Measurements from ENCODE around the gene PARD3B. TPM values are rescaled to one million over a fixed set of nuclear protein-coding genes. Genes with fewer than 3 reads are reported as not detected.

Gene PARD3B
- total RNA-seq, 2 donors from 2014 or later, result 0.52 TPM; not detected in 1

GRCh38 chr2:204923957-204924356 lies 378.7 kb downstream of the PARD3B start:
- DNase-seq (ENCODE audit: low spot score), result no peak
- Mint-ChIP-seq H3K9me3 (no peaks in the 10 kb centered on the region), H3K27ac (no peak overlapping the region), H3K36me3 (no peaks in the 10 kb centered on the region), H3K27me3 (no peaks in the 10 kb centered on the region), H3K4me3 (no peak overlapping the region), H3K4me1 (ENCODE audit: low read depth in 2 of 2) (no peaks in the 10 kb centered on the region)
- no peak for ATAC-seq

DNA sequence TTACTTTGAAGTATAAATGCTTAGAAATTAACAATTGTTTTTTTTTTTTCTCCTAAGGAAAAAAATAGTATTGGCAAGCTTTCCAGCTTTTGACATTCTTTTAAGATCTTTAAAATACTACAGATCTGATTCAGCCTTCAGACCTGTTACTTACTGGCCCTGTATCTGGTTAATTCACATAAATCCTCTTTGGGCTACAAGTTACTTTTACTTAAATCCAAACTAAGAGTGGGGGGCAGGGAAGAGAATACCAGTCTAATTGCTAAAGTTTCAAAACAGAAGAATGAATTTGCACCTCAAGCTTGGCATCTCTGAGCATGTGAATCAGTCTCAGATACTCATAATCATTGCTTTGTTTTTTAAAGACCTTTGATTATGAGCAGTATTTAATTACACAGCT lies 386.3 kb downstream of the PARD3B start:
- H3K9me3 Mint-ChIP-seq, result no peaks in the 10 kb centered on the region
- no peak overlapping the region for H3K4me3 Mint-ChIP-seq
- no peak overlapping the region for H3K27ac Mint-ChIP-seq
- H3K36me3 Mint-ChIP-seq, result no peaks in the 10 kb centered on the region
- ATAC-seq, result no peak
- H3K27me3 Mint-ChIP-seq, result no peaks in the 10 kb centered on the region
- no peaks in the 10 kb centered on the region for H3K4me1 Mint-ChIP-seq (ENCODE audit: low read depth in 2 of 2)
- DNase-seq (ENCODE audit: low spot score), result no peak

- no peaks in the 10 kb centered on the region for H3K36me3 Mint-ChIP-seq
- no peaks in the 10 kb centered on the region for H3K9me3 Mint-ChIP-seq
- no peak for ATAC-seq
- H3K27ac Mint-ChIP-seq, result no peak overlapping the region
- H3K4me1 Mint-ChIP-seq (ENCODE audit: low read depth in 2 of 2), result no peaks in the 10 kb centered on the region
- H3K4me3 Mint-ChIP-seq, result no peak overlapping the region
- H3K27me3 Mint-ChIP-seq, result peaks cover 0 to 8% of the 10 kb centered on the region in 2 donors
- DNase-seq (ENCODE audit: low spot score), result no peak
Observed at GRCh38 chr2:204933735-204934374, 388.6 kb downstream of the PARD3B start.

DNA sequence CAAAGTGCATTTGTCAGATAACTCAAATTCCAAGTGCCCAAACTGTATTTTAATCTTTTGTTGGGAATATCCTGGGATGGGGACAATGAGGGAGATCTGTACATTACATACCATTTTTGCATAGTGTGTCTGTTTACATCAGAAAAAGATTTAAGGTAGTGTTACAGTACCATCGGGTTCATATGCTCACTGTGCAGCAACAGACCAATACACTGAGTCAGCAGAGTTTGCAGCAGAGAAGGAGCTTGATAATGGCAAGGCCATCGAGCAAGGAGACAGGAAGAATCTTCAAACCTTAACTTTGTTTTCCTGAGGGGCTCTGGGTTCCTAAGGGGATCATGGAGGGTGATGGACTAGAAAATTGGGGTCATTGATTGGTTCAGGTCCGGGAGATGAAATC lies 399.7 kb downstream of the PARD3B start:
- peaks cover 13% of the 10 kb centered on the region for H3K9me3 Mint-ChIP-seq
- DNase-seq (ENCODE audit: low spot score) (no peak), ATAC-seq (no peak)
- no peak overlapping the region for H3K27ac Mint-ChIP-seq
- no peak overlapping the region for H3K4me3 Mint-ChIP-seq
- H3K36me3 Mint-ChIP-seq, result peaks cover 19% of the 10 kb centered on the region
- peaks cover 0 to 6% of the 10 kb centered on the region in 2 donors for H3K4me1 Mint-ChIP-seq (ENCODE audit: low read depth in 2 of 2)
- peaks cover 0 to 3% of the 10 kb centered on the region in 2 donors for H3K27me3 Mint-ChIP-seq

GRCh38 chr2:204945376-204945775 lies 400.1 kb downstream of the PARD3B start:
- Mint-ChIP-seq H3K27ac (no peak overlapping the region), H3K36me3 (peaks cover 19% of the 10 kb centered on the region), H3K27me3 (peaks cover 0 to 3% of the 10 kb centered on the region in 2 donors), H3K4me1 (ENCODE audit: low read depth in 2 of 2) (peaks cover 0 to 6% of the 10 kb centered on the region in 2 donors), H3K9me3 (peaks cover 13% of the 10 kb centered on the region), H3K4me3 (no peak overlapping the region)
- no peak for ATAC-seq
- no peak for DNase-seq (ENCODE audit: low spot score)

DNA sequence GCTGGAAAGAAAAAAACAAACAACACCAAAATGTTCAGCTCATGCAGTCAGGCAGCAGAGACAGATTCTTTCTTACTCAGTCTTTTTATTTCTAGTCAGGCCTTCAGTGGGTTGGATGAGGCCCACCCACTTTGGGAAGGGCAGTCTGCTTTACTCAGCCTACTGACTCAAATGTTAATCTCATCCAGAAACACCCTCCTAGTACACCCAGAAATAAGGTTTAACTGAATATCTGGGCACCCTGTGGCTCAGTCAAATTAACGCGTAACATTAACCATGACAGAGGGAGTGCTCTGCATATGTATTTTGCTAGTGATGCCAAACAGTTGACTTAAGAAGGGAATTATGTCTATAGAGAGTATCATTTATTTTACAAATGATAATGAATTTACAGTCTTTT lies 401.6 kb downstream of the PARD3B start:
- Mint-ChIP-seq H3K27ac (no peak overlapping the region), H3K4me1 (ENCODE audit: low read depth in 2 of 2) (peaks cover 0 to 6% of the 10 kb centered on the region in 2 donors), H3K36me3 (peaks cover 19% of the 10 kb centered on the region)

GRCh38 chr2:204947405-204947804 lies 402.1 kb downstream of the PARD3B start:
- H3K27me3 Mint-ChIP-seq, result peaks cover 0 to 3% of the 10 kb centered on the region in 2 donors
- no peak for DNase-seq (ENCODE audit: low spot score)
- H3K36me3 Mint-ChIP-seq, result peaks cover 19% of the 10 kb centered on the region
- no peak overlapping the region for H3K27ac Mint-ChIP-seq
- H3K4me1 Mint-ChIP-seq (ENCODE audit: low read depth in 2 of 2), result peaks cover 0 to 6% of the 10 kb centered on the region in 2 donors
- no peak overlapping the region for H3K4me3 Mint-ChIP-seq
- ATAC-seq, result no peak
- H3K9me3 Mint-ChIP-seq, result peaks cover 13% of the 10 kb centered on the region

More for the DNA sequence above, 401.6 kb downstream of the PARD3B start:
- Mint-ChIP-seq H3K9me3 (peaks cover 13% of the 10 kb centered on the region), H3K27me3 (peaks cover 0 to 3% of the 10 kb centered on the region in 2 donors), H3K4me3 (no peak overlapping the region)
- ATAC-seq (no peak), DNase-seq (ENCODE audit: low spot score) (no peak)

DNA sequence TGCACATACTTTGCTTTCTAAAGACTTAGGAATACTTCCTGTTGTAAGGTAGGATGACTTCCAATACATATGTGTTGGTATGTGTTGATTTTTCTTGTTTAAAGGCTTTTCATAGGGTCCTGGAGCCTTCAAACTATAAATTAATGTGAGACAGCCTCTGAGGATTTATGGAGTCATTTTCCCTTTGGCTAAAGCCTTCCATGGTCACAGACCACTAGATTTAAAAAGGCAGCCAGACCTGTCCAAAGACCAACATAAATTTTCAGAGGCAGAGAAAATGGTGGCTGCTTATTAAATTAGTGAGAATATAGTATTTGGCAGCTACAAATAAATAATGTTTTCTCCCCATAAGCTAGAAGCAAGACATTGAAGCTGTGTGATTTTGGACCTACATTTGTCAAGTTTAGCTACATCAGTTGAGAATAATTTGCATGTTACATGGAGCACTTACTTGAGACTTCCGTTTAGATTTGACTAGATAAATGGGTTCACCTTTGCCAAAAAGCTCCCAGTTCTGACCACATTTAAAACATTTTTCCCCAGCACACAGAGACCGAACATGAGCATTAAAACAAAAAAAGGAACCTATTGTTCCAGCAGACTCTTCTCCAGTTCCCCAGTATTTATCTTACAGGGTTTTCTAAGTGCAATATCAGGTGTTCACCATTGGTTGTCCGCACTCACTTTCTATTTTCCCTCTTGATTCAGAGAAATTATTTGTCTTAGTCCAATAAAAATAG lies 402.9 kb downstream of the PARD3B start:
- Mint-ChIP-seq H3K36me3 (peaks cover 19% of the 10 kb centered on the region), H3K27ac (no peak overlapping the region), H3K27me3 (peaks cover 0 to 3% of the 10 kb centered on the region in 2 donors), H3K9me3 (peaks cover 13% of the 10 kb centered on the region), H3K4me1 (ENCODE audit: low read depth in 2 of 2) (peaks cover 0 to 6% of the 10 kb centered on the region in 2 donors), H3K4me3 (peak overlapping the region; percentile 32)
- DNase-seq (ENCODE audit: low spot score), result no peak
- no peak for ATAC-seq

DNA sequence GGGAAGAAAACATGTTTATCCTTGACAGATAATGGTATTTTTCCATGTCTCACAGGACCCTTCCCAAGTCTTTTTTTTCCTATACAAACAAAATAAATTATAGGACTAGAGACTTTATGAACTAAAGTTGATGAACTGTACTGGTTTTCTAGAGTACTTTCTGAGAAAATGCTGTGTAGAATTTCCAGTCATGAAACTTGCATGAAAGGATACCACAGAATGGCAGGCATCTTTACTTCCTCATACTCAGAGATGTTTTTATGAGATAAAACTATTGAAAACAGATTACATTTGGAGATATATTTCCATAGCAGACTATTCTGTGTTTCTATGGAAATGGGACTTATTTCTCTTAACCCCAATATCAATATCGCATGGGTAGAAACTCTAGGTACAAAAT lies 403.5 kb downstream of the PARD3B start:
- Mint-ChIP-seq H3K4me3 (no peak overlapping the region), H3K4me1 (ENCODE audit: low read depth in 2 of 2) (peaks cover 0 to 6% of the 10 kb centered on the region in 2 donors), H3K27ac (no peak overlapping the region), H3K27me3 (peaks cover 0 to 1% of the 10 kb centered on the region in 2 donors), H3K36me3 (peaks cover 16% of the 10 kb centered on the region), H3K9me3 (peaks cover 11% of the 10 kb centered on the region)
- DNase-seq (ENCODE audit: low spot score) (no peak), ATAC-seq (no peak)

GRCh38 chr2:204950695-204951346 lies 405.5 kb downstream of the PARD3B start:
- H3K4me1 Mint-ChIP-seq (ENCODE audit: low read depth in 2 of 2), result peaks cover 0 to 6% of the 10 kb centered on the region in 2 donors
- H3K36me3 Mint-ChIP-seq, result peaks cover 8% of the 10 kb centered on the region
- H3K4me3 Mint-ChIP-seq, result no peak overlapping the region
- H3K27me3 Mint-ChIP-seq, result no peaks in the 10 kb centered on the region
- no peak overlapping the region for H3K27ac Mint-ChIP-seq
- H3K9me3 Mint-ChIP-seq, result peaks cover 3% of the 10 kb centered on the region
- ATAC-seq, result no peak
- DNase-seq (ENCODE audit: low spot score), result no peak

- Mint-ChIP-seq H3K9me3 (no peaks in the 10 kb centered on the region), H3K36me3 (no peaks in the 10 kb centered on the region), H3K27ac (no peak overlapping the region), H3K4me1 (ENCODE audit: low read depth in 2 of 2) (peaks cover 0 to 2% of the 10 kb centered on the region in 2 donors), H3K4me3 (no peak overlapping the region), H3K27me3 (peaks cover 0 to 8% of the 10 kb centered on the region in 2 donors)
- DNase-seq (ENCODE audit: low spot score) (no peak), ATAC-seq (no peak)
Observed at GRCh38 chr2:204958371-204958770, 413.1 kb downstream of the PARD3B start.

DNA sequence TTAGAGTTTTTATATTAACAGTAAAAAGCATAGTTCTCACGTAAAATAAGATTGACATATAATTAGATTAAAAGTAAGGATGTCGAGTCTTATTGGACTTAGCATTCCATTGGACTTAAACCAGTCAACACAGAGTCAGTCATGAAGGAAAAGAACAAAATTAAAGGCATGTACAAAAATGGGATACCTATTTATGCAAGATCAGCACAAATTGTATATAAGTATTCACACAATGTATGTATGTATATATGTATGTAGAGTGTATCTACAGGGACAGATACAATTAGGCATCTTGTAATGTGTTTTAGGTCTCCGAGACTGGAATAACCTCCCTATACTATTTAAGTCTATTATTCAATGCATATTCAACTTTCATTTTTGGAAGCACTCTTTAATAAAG lies 419.1 kb downstream of the PARD3B start:
- no peak overlapping the region for H3K4me3 Mint-ChIP-seq
- peaks cover 4% of the 10 kb centered on the region for H3K9me3 Mint-ChIP-seq
- H3K36me3 Mint-ChIP-seq, result no peaks in the 10 kb centered on the region
- H3K27me3 Mint-ChIP-seq, result peaks cover 0 to 8% of the 10 kb centered on the region in 2 donors
- H3K4me1 Mint-ChIP-seq (ENCODE audit: low read depth in 2 of 2), result peaks cover 15 to 18% of the 10 kb centered on the region in 2 donors
- DNase-seq (ENCODE audit: low spot score) (no peak), ATAC-seq (no peak)
- H3K27ac Mint-ChIP-seq, result no peak overlapping the region

GRCh38 chr2:204966245-204966644 lies 421.0 kb downstream of the PARD3B start:
- DNase-seq (ENCODE audit: low spot score), result no peak
- Mint-ChIP-seq H3K4me3 (no peak overlapping the region), H3K27ac (no peak overlapping the region), H3K4me1 (ENCODE audit: low read depth in 2 of 2) (peaks cover 18% of the 10 kb centered on the region in 2 donors), H3K36me3 (no peaks in the 10 kb centered on the region), H3K27me3 (peaks cover 0 to 1% of the 10 kb centered on the region in 2 donors), H3K9me3 (peaks cover 4% of the 10 kb centered on the region)
- ATAC-seq, result no peak

Data from natural killer cell treated with Interleukin-12 subunit alpha and Interleukin-12 subunit beta and Interleukin-15 and Interleukin-18, amount 100 ng/mL, for 72 hours (primary cell).